Measurements from ENCODE around the gene SCN3B. TPM values are rescaled to one million over a fixed set of nuclear protein-coding genes. Genes with fewer than 3 reads are reported as not detected.
A peak's percentile ranks its signal among the peaks of the same experiment; 100 is the strongest.

SCN3B gene
- total RNA-seq, 1 experiment from 2014 or later: 0.77 TPM

DNA sequence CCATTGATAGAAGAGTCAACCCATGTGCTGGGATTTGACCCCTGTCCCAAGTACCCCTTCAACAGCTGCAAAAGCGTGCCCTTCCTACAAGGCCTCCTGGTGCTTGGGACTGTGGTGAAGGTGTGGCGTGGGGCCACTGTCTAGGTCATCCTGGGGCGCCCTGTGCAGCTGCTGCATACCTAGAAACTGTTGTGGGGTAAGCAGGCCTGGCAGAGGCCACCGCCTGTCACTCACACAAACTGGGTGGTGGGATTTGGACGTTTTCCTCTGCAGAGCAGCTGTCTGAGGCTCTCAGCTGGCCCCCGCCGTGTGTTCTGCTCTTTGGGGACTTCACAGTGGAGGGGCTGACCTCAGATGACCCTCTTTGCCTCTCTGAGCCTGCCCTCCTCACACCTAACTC lies 69.7 kb downstream of the SCN3B start:
- no peak overlapping the region for H3K18ac ChIP-seq (ENCODE audit: insufficient read length, low read depth, low read length)
- no peak overlapping the region for H3K56ac ChIP-seq (ENCODE audit: insufficient read length, low read depth, low read length)
- H2BK20ac ChIP-seq (ENCODE audit: low read depth, low read length, poor library complexity, severe bottlenecking): no peak overlapping the region
- no peaks in the 10 kb centered on the region for H3K79me2 ChIP-seq (ENCODE audit: insufficient read depth, low read length)
- Mint-ChIP-seq H3K36me3 (ENCODE audit: insufficient read depth in 1 of 3, low read depth in 3 of 3) (peaks cover 4 to 5% (median 5%) of the 10 kb centered on the region in 3 experiments; a peak in 6 of 7 replicates), H3K9me3 (peaks cover 0 to 3% of the 10 kb centered on the region in 2 experiments; a peak in 1 of 5 replicates), H3K4me1 (peaks cover 28 to 34% of the 10 kb centered on the region in 2 experiments), H3K27ac (peak overlapping the region in 2 of 3 experiments; percentile 12 to 67; a peak in 3 of 7 replicates), H3K4me3 (no peak overlapping the region), H3K27me3 (ENCODE audit: low read depth) (peaks cover 7% of the 10 kb centered on the region)
- H2BK12ac ChIP-seq (ENCODE audit: insufficient read length, low read depth, low read length): no peak overlapping the region
- H3K23me2 ChIP-seq (ENCODE audit: insufficient read length, low read depth, low read length, poor library complexity, severe bottlenecking): no peaks in the 10 kb centered on the region
- H3K14ac ChIP-seq (ENCODE audit: insufficient read depth, low read length): no peak overlapping the region
- H4K20me1 ChIP-seq (ENCODE audit: control insufficient read depth, insufficient read depth, insufficient read length): no peaks in the 10 kb centered on the region
- H2BK5ac ChIP-seq (ENCODE audit: insufficient read length, low read length): no peak overlapping the region
- H3K9me3 ChIP-seq (ENCODE audit: control insufficient read depth, low read depth, low read length): no peaks in the 10 kb centered on the region
- H3K23ac ChIP-seq (ENCODE audit: insufficient read length, low read depth, low read length): no peak overlapping the region
- H2AK5ac ChIP-seq (ENCODE audit: insufficient read length, low read length): no peak overlapping the region
- H2BK15ac ChIP-seq (ENCODE audit: low read depth, low read length): no peak overlapping the region
- no peak overlapping the region for H4K91ac ChIP-seq (ENCODE audit: insufficient read length, low read depth, low read length)
- no peaks in the 10 kb centered on the region for H3K79me1 ChIP-seq (ENCODE audit: insufficient read depth, low read depth, low read length, poor library complexity, severe bottlenecking)
- no peak overlapping the region for H3K4me2 ChIP-seq (ENCODE audit: insufficient read depth, insufficient read length, low read length)
- no peak overlapping the region for H4K8ac ChIP-seq (replicated peaks; ENCODE audit: insufficient read length, low read depth, low read length)
- H3K27ac ChIP-seq (ENCODE audit: insufficient read length, low read depth, low read length): no peak overlapping the region
- H2BK120ac ChIP-seq (ENCODE audit: low read depth, low read length, poor library complexity, severe bottlenecking): no peak overlapping the region
- no peaks in the 10 kb centered on the region for H3K27me3 ChIP-seq (ENCODE audit: insufficient read depth, low read length)
- no peak overlapping the region for H3K9ac ChIP-seq (ENCODE audit: extremely low read depth, insufficient read length, low read length)
- DNase-seq: no peak
- no peak overlapping the region for H4K5ac ChIP-seq (ENCODE audit: insufficient read length, low read depth, low read length)
- H2AFZ ChIP-seq (ENCODE audit: low read length): no peak overlapping the region
- H3T11ph ChIP-seq (ENCODE audit: low read length): no peak overlapping the region
- no CpG with 5 or more reads among the region's 7 CpGs for WGBS (ENCODE audit: extremely low coverage, insufficient read length, low lambda C conversion rate)
- no peaks in the 10 kb centered on the region; the same call in 1 of the 2 replicates for H3K4me1 ChIP-seq (ENCODE audit: insufficient read depth, low read length)
- TF ChIP-seq, protein P1, sequence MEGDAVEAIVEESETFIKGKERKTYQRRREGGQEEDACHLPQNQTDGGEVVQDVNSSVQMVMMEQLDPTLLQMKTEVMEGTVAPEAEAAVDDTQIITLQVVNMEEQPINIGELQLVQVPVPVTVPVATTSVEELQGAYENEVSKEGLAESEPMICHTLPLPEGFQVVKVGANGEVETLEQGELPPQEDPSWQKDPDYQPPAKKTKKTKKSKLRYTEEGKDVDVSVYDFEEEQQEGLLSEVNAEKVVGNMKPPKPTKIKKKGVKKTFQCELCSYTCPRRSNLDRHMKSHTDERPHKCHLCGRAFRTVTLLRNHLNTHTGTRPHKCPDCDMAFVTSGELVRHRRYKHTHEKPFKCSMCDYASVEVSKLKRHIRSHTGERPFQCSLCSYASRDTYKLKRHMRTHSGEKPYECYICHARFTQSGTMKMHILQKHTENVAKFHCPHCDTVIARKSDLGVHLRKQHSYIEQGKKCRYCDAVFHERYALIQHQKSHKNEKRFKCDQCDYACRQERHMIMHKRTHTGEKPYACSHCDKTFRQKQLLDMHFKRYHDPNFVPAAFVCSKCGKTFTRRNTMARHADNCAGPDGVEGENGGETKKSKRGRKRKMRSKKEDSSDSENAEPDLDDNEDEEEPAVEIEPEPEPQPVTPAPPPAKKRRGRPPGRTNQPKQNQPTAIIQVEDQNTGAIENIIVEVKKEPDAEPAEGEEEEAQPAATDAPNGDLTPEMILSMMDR (conservative IDR thresholded peaks at IDR 0.05): no peak
- H3K4ac ChIP-seq (ENCODE audit: low read depth, low read length): no peak overlapping the region

Data from H9 (cell line).